ENCODE results near the gene KLHDC7B. TPM values are rescaled to one million over a fixed set of nuclear protein-coding genes. Genes with fewer than 3 reads are reported as not detected.
A peak's percentile ranks its signal among the peaks of the same experiment; 100 is the strongest.

KLHDC7B gene
- total RNA-seq, 1 experiment from 2014 or later, result 1.6 TPM

DNA sequence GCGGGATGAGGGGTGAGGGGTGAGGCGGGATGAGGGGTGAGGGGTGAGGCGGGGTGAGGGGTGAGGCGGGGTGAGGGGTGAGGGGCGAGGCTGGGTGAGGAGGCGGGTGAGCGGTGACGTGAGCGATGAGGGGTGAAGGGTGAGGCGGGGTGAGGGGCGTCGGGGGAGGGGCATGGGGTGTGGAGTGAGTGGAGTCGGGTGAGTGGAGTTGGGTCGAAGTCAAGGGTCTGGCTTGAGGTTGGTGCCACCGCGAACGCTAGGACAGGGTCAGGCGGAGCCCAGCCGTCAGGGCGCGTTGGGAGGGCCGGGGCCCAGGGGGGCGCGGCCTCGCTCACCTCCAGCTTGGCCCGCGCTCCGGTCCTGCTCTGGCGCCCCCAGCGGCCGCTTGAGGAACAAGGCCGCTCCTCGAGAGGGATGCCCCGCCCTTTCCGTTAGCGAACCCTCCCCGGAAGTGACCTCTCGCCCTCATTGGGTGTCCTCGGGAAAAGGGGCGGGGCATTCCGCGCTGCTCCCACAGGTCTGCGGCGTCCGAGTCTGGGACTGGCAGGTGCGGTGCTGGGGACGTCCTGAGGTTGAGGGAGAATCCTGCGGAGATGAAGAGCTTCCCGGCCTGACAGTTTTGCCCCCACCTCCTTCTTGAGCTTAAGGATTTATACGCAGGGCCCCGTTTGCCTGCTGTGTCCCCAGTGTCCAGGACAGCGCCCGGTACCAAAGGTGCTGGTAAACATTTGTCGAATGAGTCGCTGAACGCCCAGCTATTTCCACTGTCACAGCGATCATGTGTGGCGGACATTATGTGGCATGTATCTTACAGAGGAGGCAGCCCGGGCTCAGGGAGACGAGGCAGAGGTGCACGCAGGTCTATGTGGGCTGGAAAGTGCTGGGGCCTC lies 17.1 kb downstream of the KLHDC7B start, which contains the start of gene SYCE3:
Gene SYCE3, minus strand, starts transcription at position 397 of the 890 bp plus-strand sequence. CDS start 6,514 bp downstream, outside the sequence.
- no peaks in the 10 kb centered on the region for H3K9me3 ChIP-seq (ENCODE audit: low read depth, low read length, poor library complexity, severe bottlenecking)
- no TSS peak for BruUV-seq (replicated peaks)
- H3K4me1 ChIP-seq (ENCODE audit: insufficient read depth, low read length, poor library complexity, severe bottlenecking), result no peaks in the 10 kb centered on the region
- CTCF ChIA-PET, result interaction anchor here (0.6 to 1.1 kb wide), 4 partner anchors 17 to 332 kb away, joined by 4 to 6 read pairs (median 5); partner anchors contain the start of genes KLHDC7B, NCAPH2 and SCO2
- H3K27me3 ChIP-seq (replicated peaks; ENCODE audit: insufficient read depth, low read depth, low read length, poor library complexity), result no peaks in the 10 kb centered on the region
- peak within 1 kb of the TSS; percentile 2 for H3K27ac ChIP-seq (ENCODE audit: low read depth, low read length, poor library complexity, severe bottlenecking)
- peak; percentile 97 for DNase-seq (ENCODE audit: low spot score)
- intact Hi-C loops (cut with micrococcal nuclease; ENCODE audit: unreplicated experiment), result no loop called here
- peak within 1 kb of the TSS; percentile 52 for H3K4me3 ChIP-seq (ENCODE audit: low read depth, low read length, poor library complexity, severe bottlenecking)
- no peaks in the 10 kb centered on the region for H3K36me3 ChIP-seq (ENCODE audit: insufficient read depth, low read length, poor library complexity, severe bottlenecking)
- POLR2A ChIA-PET (ENCODE audit: low non-redundant PET), result no interaction called here
- TF ChIP-seq, protein P1, sequence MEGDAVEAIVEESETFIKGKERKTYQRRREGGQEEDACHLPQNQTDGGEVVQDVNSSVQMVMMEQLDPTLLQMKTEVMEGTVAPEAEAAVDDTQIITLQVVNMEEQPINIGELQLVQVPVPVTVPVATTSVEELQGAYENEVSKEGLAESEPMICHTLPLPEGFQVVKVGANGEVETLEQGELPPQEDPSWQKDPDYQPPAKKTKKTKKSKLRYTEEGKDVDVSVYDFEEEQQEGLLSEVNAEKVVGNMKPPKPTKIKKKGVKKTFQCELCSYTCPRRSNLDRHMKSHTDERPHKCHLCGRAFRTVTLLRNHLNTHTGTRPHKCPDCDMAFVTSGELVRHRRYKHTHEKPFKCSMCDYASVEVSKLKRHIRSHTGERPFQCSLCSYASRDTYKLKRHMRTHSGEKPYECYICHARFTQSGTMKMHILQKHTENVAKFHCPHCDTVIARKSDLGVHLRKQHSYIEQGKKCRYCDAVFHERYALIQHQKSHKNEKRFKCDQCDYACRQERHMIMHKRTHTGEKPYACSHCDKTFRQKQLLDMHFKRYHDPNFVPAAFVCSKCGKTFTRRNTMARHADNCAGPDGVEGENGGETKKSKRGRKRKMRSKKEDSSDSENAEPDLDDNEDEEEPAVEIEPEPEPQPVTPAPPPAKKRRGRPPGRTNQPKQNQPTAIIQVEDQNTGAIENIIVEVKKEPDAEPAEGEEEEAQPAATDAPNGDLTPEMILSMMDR (conservative IDR thresholded peaks at IDR 0.05; ENCODE audit: low read depth, low read length), result peak; percentile 93
- TF ChIP-seq EZH2 (IDR thresholded peaks at IDR 0.05; ENCODE audit: borderline replicate concordance, low read depth, low read length, poor library complexity, severe bottlenecking), result no peak

DNA sequence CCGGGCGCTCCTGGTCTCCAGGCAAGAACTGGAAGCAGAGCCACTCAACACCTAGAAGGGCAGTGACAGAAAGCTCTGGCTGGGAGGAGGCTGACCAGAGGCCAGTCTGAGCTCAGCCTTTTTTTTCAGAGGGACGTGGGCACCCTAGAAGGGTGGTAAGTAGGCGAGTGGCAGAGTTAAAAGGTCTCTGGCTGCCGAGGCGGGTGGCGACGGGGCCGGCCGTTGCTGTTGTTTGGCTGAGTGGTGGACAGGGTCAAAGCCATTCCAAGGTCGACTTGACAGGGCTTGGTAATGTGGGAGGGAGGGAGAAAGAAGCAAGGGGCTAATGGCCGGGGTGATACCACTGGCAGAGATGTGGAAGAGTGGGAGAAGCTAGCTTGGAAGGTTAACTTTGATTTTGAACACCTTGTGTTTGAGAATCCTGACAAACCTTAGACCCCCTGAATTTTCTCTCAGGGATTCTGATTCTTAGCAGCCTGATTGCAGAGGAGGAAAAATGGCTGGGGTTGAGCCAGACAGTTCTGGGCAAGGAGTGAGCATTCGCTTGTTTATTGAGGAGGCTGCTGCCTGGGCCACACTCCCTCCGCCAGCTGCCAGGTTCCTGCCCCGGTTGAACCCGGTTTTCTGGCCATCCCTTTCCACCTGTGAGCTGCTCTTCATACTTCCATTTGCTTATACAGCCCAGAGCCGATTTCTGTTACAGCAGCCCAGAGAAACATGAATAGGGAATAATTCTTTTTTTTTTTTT lies 17.9 kb downstream of the KLHDC7B start:
- Histone ChIP-seq H3K27me3 (replicated peaks; ENCODE audit: insufficient read depth, low read depth, low read length, poor library complexity) (no peaks in the 10 kb centered on the region), H3K27ac (ENCODE audit: low read depth, low read length, poor library complexity, severe bottlenecking) (peak overlapping the region; percentile 2), H3K4me3 (ENCODE audit: low read depth, low read length, poor library complexity, severe bottlenecking) (peak overlapping the region; percentile 52), H3K9me3 (ENCODE audit: low read depth, low read length, poor library complexity, severe bottlenecking) (no peaks in the 10 kb centered on the region), H3K36me3 (ENCODE audit: insufficient read depth, low read length, poor library complexity, severe bottlenecking) (no peaks in the 10 kb centered on the region), H3K4me1 (ENCODE audit: insufficient read depth, low read length, poor library complexity, severe bottlenecking) (no peaks in the 10 kb centered on the region)
- DNase-seq (ENCODE audit: low spot score), result no peak
- no TSS peak for BruUV-seq (replicated peaks)
- ChIA-PET POLR2A (ENCODE audit: low non-redundant PET) (no interaction called here), CTCF (interaction anchor here (1.1 kb wide), 1 partner anchor 38 kb away, joined by 6 read pairs; the partner anchor contains the start of gene SCO2)
- TF ChIP-seq, protein P1 (conservative IDR thresholded peaks at IDR 0.05; ENCODE audit: low read depth, low read length), result no peak
- intact Hi-C loops (cut with micrococcal nuclease; ENCODE audit: unreplicated experiment), result no loop called here

DNA sequence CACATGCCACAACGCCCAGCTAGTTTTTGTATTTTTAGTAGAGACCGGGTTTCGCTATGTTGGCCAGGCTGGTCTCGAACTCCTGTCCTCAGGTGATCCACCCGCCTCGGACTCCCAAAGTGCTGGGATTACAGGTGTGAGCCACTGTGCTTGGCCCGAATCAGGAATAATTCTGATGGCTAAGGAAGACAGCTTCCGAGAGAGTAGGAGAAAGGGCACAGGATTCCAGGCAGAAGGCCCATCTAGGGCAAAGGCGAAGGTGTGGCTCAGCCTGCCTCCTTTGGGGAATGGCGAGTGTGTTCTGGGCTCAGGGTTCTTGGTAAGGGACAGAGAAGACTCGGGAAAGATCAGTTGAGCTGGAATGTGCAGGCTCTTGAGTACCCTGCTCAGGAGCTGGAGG lies 18.6 kb downstream of the KLHDC7B start:
- no TSS peak for BruUV-seq (replicated peaks)
- ChIA-PET POLR2A (ENCODE audit: low non-redundant PET) (no interaction called here), CTCF (no interaction called here)
- Histone ChIP-seq H3K36me3 (ENCODE audit: insufficient read depth, low read length, poor library complexity, severe bottlenecking) (no peaks in the 10 kb centered on the region), H3K9me3 (ENCODE audit: low read depth, low read length, poor library complexity, severe bottlenecking) (no peaks in the 10 kb centered on the region), H3K27me3 (replicated peaks; ENCODE audit: insufficient read depth, low read depth, low read length, poor library complexity) (no peaks in the 10 kb centered on the region), H3K4me1 (ENCODE audit: insufficient read depth, low read length, poor library complexity, severe bottlenecking) (no peaks in the 10 kb centered on the region), H3K27ac (ENCODE audit: low read depth, low read length, poor library complexity, severe bottlenecking) (no peak overlapping the region), H3K4me3 (ENCODE audit: low read depth, low read length, poor library complexity, severe bottlenecking) (no peak overlapping the region)
- TF ChIP-seq, protein P1 (conservative IDR thresholded peaks at IDR 0.05; ENCODE audit: low read depth, low read length), result no peak
- TF ChIP-seq EZH2 (IDR thresholded peaks at IDR 0.05; ENCODE audit: borderline replicate concordance, low read depth, low read length, poor library complexity, severe bottlenecking), result no peak
- no peak for DNase-seq (ENCODE audit: low spot score)
- intact Hi-C loops (cut with micrococcal nuclease; ENCODE audit: unreplicated experiment), result no loop called here

Measured in A673 (cell line).